HepG2 (cell line): ENCODE data around the gene ARHGAP19. TPM values are rescaled to one million over a fixed set of nuclear protein-coding genes. Genes with fewer than 3 reads are reported as not detected.

Source experiments
- CEBPZ ChIP-seq: IDR thresholded peaks from 2 replicates; pipeline ENCODE4 v1.6.1; 2012; ENCODE audit warnings: low read length, improper control_type of control experiment
- CREB3 ChIP-seq: sonication (generic); formaldehyde crosslinking; IDR thresholded peaks from 2 replicates; pipeline ENCODE4 v1.5.0; 2020; ENCODE audit warnings: missing genetic modification reagents
- FOXA3 ChIP-seq: IDR thresholded peaks from 2 replicates; pipeline ENCODE4 v1.6.1; 2016; ENCODE audit warnings: missing genetic modification reagents, missing compliant biosample characterization
- FOXO1 ChIP-seq: sonication (generic); formaldehyde crosslinking; IDR thresholded peaks from 2 replicates; pipeline ENCODE4 v1.4.0; 2020; ENCODE audit warnings: missing genetic modification reagents
- GABPB1 ChIP-seq: IDR thresholded peaks from 2 replicates; pipeline ENCODE4 v1.6.1; 2016; ENCODE audit warnings: mild to moderate bottlenecking, missing genetic modification reagents, moderate library complexity, missing compliant biosample characterization
- MATR3 ChIP-seq: sonication (generic); formaldehyde crosslinking; IDR thresholded peaks from 2 replicates; pipeline ENCODE4 v1.4.0; 2020; ENCODE audit warnings: missing genetic modification reagents
- MTF2 ChIP-seq: sonication (generic); formaldehyde crosslinking; IDR thresholded peaks from 2 replicates; pipeline ENCODE4 v1.5.0; 2020; ENCODE audit warnings: missing genetic modification reagents, borderline replicate concordance
- MYNN ChIP-seq: sonication (generic); formaldehyde crosslinking; IDR thresholded peaks from 2 replicates; pipeline ENCODE4 v1.4.0; 2020; ENCODE audit warnings: mild to moderate bottlenecking, low read depth, missing genetic modification reagents
- NR2F1 ChIP-seq, 2 experiments: fragments of 450-650 bp in 1 of 2; formaldehyde crosslinking in 1 of 2; IDR thresholded peaks; 2 replicates each; pipeline versions ENCODE4 v1.5.0 to v1.6.1; 2016 to 2020; ENCODE audit warnings: mild to moderate bottlenecking in 1 of 2, missing compliant biosample characterization in 1 of 2, missing genetic modification reagents in 1 of 2, moderate library complexity in 1 of 2
- TAF15 ChIP-seq: fragments of 200-400 bp; formaldehyde crosslinking; IDR thresholded peaks from one replicate; pipeline ENCODE4 v1.6.1; 2018; ENCODE audit warnings: mild to moderate bottlenecking, low read depth, low read length; ENCODE audit not compliant: poor library complexity, severe bottlenecking
- TCF12 ChIP-seq, 2 experiments: fragments of 450-650 bp in 1 of 2; sonication (generic) in 1 of 2; formaldehyde crosslinking in 1 of 2; IDR thresholded peaks; 2 replicates each; pipeline versions ENCODE4 v1.6.1 to v1.8.0; 2017 to 2022; ENCODE audit warnings: antibody characterized with exemption in 1 of 2, mild to moderate bottlenecking in 1 of 2, missing genetic modification reagents in 1 of 2, moderate library complexity in 1 of 2
- TFDP2 ChIP-seq: sonication (generic); formaldehyde crosslinking; IDR thresholded peaks from 2 replicates; pipeline ENCODE4 v1.4.0; 2020; ENCODE audit warnings: missing genetic modification reagents
- YEATS2 ChIP-seq: sonication (generic); formaldehyde crosslinking; IDR thresholded peaks from 2 replicates; pipeline ENCODE4 v1.4.0; 2020; ENCODE audit warnings: missing genetic modification reagents, borderline replicate concordance
- ZNF136 ChIP-seq: sonication (generic); formaldehyde crosslinking; IDR thresholded peaks from 2 replicates; pipeline ENCODE4 v1.8.1; 2022; ENCODE audit warnings: low read depth, mild to moderate bottlenecking, moderate library complexity, missing genetic modification reagents
- ZNF138 ChIP-seq: sonication (generic); formaldehyde crosslinking; IDR thresholded peaks from 2 replicates; pipeline ENCODE4 v1.5.0; 2020; ENCODE audit warnings: mild to moderate bottlenecking, low read depth, missing genetic modification reagents
- ZNF331 ChIP-seq: sonication (generic); formaldehyde crosslinking; IDR thresholded peaks from 2 replicates; pipeline ENCODE4 v1.4.0; 2020; ENCODE audit warnings: missing genetic modification reagents
- ZNF343 ChIP-seq: sonication (generic); formaldehyde crosslinking; IDR thresholded peaks from 2 replicates; pipeline ENCODE4 v1.4.0; 2020; ENCODE audit warnings: mild to moderate bottlenecking, missing genetic modification reagents
- ZNF569 ChIP-seq: sonication (generic); formaldehyde crosslinking; IDR thresholded peaks from 2 replicates; pipeline ENCODE4 v1.5.0; 2020; ENCODE audit warnings: mild to moderate bottlenecking, missing genetic modification reagents, moderate library complexity, borderline replicate concordance
- polyA plus RNA-seq, 8 experiments: library from polyadenylated mRNA; depleted of rRNA in 3 of 8; stranded (reverse) in 7 of 8; unstranded in 1 of 8; fragments of >200 nt; fragmentation: Illumina TruSeq in 4 of 8; extraction: Trizol in 4 of 8; gene quantifications; 2 replicates each; pipeline versions ENCODE4 v1.2.1 to v1.2.3, GENCODE V29; 2011 to 2016; ENCODE audit warnings: low read depth in 4 of 8, missing spikeins in 1 of 8, mixed read lengths in 1 of 8; ENCODE audit not compliant: insufficient read depth in 1 of 8
- total RNA-seq, 5 experiments: library from RNA; depleted of rRNA; stranded (reverse); fragments of >200 nt; fragmentation: Illumina TruSeq; extraction: Trizol; gene quantifications; 2 replicates each; pipeline ENCODE4 v1.2.3, GENCODE V29; 2016; ENCODE audit warnings: low read depth in 1 of 5
- TF ChIP-seq, protein P1 (sequence below): sonication (generic); formaldehyde crosslinking; conservative IDR thresholded peaks from 2 replicates; pipeline ENCODE4 v1.8.1; 2023; ENCODE audit warnings: missing genetic modification reagents
- TF ChIP-seq, protein P2 (sequence below): sonication (generic); formaldehyde crosslinking; IDR thresholded peaks from 2 replicates; pipeline ENCODE4 v1.4.0; 2020; ENCODE audit warnings: missing genetic modification reagents, borderline replicate concordance

The ARHGAP19 gene
- total and polyA plus RNA-seq, 2 of the 13 experiments (the other 11 are each of a cell fraction or from before 2014, with no cell fraction given): 7.6 to 10.0 TPM

DNA sequence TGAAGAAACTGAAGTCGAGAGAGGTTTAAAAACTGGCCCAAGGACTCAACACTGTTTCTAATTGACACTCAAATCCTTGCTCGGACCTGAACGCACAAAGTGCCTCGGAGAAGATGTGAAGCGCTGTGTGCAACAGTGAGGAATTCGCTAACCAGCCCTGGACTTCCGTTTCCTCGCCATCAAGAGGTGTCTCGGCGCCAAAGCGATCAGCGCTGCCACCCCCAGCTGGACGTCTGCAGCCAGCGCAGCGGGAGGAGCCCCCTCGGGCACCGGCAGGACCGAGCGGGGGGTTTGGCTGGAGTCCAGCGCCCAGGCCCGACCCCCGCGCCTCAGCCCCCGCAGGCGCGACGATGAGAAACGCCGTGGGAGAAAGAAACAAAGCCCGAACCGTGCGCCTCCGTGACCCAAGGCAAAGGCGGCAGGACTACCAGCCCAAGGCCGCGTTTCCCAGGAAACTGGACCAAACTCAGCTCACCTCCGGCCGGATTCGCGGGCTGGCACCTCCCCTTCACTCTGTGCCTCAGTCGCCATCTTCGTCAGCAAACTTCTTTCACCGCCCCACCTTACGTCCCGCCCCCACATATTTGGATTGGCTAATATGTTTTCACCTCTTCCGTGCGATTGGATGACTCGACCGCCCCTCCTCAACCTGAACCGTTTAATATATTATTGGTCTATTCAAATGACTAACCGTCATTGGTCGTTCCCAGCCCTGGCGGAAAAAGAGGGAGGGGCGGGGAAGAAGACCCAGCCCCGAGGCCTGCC, at the start of gene ARHGAP19 (continued):
- TF ChIP-seq CEBPZ (no peak), TFDP2 (CRISPR knock-in tag) (peak; percentile 92), MTF2 (CRISPR knock-in tag) (no peak), FOXA3 (no peak; the same call in 1 of the 2 replicates), ZNF138 (CRISPR knock-in tag) (no peak), ZNF136 (CRISPR knock-in tag) (peak; percentile 94), ZNF331 (peak; percentile 36; the same call in 1 of the 2 replicates), MATR3 (CRISPR knock-in tag) (no peak), FOXO1 (peak; percentile 48; the same call in 1 of the 2 replicates), TCF12 (IDR thresholded peaks at IDR 0.05) (no peak), TCF12 (CRISPR knock-in tag; IDR thresholded peaks at IDR 0.05) (0 out of 2 replicates have a peak, but pooled peaks have one; percentile 36), TAF15 (no peak), ZNF569 (CRISPR knock-in tag) (no peak), YEATS2 (CRISPR knock-in tag) (0 out of 2 replicates have a peak, but pooled peaks have one; percentile 22), MYNN (peak; percentile 78; the same call in 1 of the 2 replicates), CREB3 (peak; percentile 67; the same call in 1 of the 2 replicates), GABPB1 (peak; percentile 86), ZNF343 (CRISPR knock-in tag) (no peak), NR2F1 (CRISPR knock-in tag; IDR thresholded peaks at IDR 0.05) (no peak)
- TF ChIP-seq, protein P1, sequence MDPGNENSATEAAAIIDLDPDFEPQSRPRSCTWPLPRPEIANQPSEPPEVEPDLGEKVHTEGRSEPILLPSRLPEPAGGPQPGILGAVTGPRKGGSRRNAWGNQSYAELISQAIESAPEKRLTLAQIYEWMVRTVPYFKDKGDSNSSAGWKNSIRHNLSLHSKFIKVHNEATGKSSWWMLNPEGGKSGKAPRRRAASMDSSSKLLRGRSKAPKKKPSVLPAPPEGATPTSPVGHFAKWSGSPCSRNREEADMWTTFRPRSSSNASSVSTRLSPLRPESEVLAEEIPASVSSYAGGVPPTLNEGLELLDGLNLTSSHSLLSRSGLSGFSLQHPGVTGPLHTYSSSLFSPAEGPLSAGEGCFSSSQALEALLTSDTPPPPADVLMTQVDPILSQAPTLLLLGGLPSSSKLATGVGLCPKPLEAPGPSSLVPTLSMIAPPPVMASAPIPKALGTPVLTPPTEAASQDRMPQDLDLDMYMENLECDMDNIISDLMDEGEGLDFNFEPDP (CRISPR knock-in tag): no peak
- TF ChIP-seq, protein P2, sequence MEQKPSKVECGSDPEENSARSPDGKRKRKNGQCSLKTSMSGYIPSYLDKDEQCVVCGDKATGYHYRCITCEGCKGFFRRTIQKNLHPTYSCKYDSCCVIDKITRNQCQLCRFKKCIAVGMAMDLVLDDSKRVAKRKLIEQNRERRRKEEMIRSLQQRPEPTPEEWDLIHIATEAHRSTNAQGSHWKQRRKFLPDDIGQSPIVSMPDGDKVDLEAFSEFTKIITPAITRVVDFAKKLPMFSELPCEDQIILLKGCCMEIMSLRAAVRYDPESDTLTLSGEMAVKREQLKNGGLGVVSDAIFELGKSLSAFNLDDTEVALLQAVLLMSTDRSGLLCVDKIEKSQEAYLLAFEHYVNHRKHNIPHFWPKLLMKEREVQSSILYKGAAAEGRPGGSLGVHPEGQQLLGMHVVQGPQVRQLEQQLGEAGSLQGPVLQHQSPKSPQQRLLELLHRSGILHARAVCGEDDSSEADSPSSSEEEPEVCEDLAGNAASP (CRISPR knock-in tag): no peak; the same call in 1 of the 2 replicates
